AG10803 (cell line): ENCODE data around the gene MYH3.

Experiments
- DNase-seq: peaks from one replicate; pipeline ENCODE4 v3.0.0; 2010; ENCODE audit warnings: low read depth
- H3K4me3 ChIP-seq: 2 replicates; pipeline ENCODE4 v1.5.1; 2011; ENCODE audit warnings: mild to moderate bottlenecking, low read length, control low read depth
- TF ChIP-seq, protein P1 (sequence below): conservative IDR thresholded peaks from 2 replicates; pipeline ENCODE4 v1.5.1; 2011; ENCODE audit warnings: mild to moderate bottlenecking, low read length, control low read depth, inconsistent platforms

Gene MYH3

GRCh38 chr17:10664571-10664970, 7.5 kb upstream of the MYH3 start:
- TF ChIP-seq, protein P1, sequence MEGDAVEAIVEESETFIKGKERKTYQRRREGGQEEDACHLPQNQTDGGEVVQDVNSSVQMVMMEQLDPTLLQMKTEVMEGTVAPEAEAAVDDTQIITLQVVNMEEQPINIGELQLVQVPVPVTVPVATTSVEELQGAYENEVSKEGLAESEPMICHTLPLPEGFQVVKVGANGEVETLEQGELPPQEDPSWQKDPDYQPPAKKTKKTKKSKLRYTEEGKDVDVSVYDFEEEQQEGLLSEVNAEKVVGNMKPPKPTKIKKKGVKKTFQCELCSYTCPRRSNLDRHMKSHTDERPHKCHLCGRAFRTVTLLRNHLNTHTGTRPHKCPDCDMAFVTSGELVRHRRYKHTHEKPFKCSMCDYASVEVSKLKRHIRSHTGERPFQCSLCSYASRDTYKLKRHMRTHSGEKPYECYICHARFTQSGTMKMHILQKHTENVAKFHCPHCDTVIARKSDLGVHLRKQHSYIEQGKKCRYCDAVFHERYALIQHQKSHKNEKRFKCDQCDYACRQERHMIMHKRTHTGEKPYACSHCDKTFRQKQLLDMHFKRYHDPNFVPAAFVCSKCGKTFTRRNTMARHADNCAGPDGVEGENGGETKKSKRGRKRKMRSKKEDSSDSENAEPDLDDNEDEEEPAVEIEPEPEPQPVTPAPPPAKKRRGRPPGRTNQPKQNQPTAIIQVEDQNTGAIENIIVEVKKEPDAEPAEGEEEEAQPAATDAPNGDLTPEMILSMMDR: no peak
- no peak overlapping the region for H3K4me3 ChIP-seq
- no peak for DNase-seq

DNA sequence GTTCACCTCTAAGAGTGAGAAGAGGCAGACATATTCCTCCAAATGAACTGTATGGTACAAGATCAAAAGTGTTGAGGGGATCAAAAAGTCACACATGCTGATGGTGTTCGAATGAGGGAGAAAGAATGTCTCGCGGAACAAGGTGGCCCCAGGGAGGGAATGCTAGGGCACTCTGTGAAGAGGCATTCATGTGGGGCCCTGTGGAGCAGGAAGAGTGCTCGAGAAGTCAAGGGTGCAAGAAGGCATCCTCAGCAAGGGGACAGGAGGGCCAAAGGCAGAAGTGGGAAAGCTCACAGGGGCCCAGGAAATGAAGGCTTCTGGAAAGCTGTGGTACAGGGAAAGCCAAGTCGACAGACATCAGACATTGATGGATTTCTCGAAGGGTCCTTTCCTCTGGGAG, 6.1 kb upstream of the MYH3 start:
- no peak for DNase-seq
- no peak overlapping the region for H3K4me3 ChIP-seq
- TF ChIP-seq, protein P1: no peak

DNA sequence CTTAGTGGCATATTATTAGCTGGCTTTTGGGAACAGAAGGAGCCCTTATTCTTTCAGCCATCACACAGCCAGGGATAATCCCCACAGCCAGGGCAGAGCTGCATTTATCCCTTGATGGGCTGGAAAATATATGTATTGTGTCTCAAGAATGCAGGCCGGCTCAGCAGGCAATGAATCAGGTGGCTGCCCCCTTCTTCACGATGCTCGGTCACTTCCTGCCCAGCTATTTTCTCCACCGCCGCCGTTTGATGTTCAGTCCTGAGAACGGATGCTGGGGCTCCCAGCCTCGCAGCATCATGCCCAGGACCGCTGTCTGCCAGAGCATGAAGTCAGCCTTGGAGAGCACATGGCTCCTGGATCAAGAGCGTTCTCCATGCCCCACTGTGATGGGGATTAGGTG, 4.3 kb upstream of the MYH3 start:
- DNase-seq: no peak
- TF ChIP-seq, protein P1: no peak

DNA sequence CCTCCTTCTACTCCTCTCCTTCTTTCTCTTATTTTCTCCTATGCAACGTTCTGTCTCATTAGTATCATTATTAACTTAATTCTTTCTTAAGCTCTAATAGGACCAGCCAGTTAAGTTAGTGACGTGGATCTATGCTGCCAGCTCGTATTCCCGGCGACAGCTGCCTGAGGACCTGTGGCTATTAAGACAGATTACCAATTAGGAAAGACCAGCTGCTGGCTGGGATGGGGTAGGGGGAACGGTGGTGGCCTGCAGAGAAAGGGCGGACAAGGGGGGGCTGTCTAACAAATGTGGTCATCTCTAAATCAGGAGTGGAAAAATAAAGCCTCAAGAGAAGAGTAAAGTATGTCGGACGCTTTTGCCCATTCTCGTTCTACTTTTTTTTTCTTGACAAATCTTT, 770 bp upstream of the MYH3 start:
- TF ChIP-seq, protein P1: no peak
- DNase-seq: no peak
- H3K4me3 ChIP-seq: no peak overlapping the region

More for the DNA sequence above, 4.3 kb upstream of the MYH3 start:
- no peak overlapping the region for H3K4me3 ChIP-seq

DNA sequence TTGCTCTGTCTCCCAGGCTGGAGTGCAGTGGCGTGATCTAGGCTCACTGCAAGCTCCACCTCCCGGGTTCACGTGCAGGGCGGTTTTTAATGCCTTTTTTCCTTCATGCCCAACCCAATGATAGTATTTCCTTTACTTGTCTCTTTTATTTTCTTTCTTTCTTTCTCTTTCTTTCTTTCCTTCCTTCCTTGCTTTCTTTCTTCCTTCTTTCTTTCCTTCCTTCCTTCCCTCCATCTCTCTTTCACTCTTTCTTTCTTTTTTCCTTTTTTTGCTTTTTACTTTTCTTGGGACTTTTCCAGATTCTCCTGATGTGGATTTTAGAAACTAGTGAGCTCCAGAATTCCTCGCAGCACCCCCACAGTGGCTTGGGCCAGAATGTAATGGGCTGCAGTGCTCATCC, 3.1 kb downstream of the MYH3 start:
- DNase-seq: no peak
- TF ChIP-seq, protein P1: no peak
- H3K4me3 ChIP-seq: no peak overlapping the region

DNA sequence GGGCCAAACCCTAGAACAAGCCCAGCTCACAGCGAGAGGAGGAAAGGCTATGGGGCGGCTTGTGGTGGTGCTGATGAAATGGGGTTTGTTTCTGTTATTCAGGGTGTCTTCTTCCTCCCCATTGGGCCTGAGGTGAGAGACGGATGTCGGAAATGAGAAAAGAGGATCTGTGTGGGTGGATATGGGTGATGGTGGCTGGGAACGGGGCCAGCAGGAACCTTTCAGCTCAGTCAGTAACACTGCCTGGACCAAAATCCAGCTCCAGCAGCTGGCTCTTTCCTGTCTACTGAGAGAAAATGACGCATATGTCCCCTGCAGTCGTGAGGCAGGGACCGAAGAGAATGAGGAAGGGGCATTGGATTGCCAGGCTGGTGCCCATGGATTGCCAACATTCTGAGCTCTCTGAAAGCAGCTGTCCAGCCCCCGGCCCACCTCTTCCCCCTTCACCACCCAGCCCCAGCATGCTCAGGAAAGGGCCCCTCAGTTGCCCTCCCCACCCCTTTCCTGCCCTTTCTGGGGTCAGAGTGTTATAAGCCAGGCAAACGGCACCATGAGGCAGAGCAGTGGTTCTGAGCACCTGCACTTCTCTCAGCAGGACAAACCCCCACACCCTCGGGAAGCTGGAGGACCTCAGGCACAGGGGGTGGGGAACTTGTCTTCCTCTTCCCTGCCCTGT, 4.0 kb downstream of the MYH3 start:
- TF ChIP-seq, protein P1: no peak
- no peak overlapping the region for H3K4me3 ChIP-seq
- DNase-seq: no peak

GRCh38 chr17:10651927-10652326, 5.2 kb downstream of the MYH3 start:
- TF ChIP-seq, protein P1: no peak
- DNase-seq: no peak
- no peak overlapping the region for H3K4me3 ChIP-seq
